HEK293 (cell line): ENCODE results near the gene DDX41.

ENCODE experiments used
- CTCF ChIA-PET: fragments of 350-600 bp; formaldehyde crosslinking; extraction: SDS; loops from one replicate; lab custom pipeline; 2021; ENCODE audit warnings: antibody characterized with exemption; lab: Yijun Ruan, JAX
- POLR2A ChIA-PET: fragments of 300-600 bp; formaldehyde crosslinking; extraction: SDS; loops from one replicate; lab custom pipeline; 2020; ENCODE audit warnings: antibody characterized with exemption, inconsistent platforms; lab: Yijun Ruan, JAX
- H3K27ac ChIP-seq: fragments of 200-500 bp; sonication (Bioruptor generic); 2 replicates; pipeline ENCODE4 v1.5.1; 2014; ENCODE audit warnings: low read depth, low read length, control low read depth, inconsistent platforms; ENCODE audit errors: extremely low read depth
- H3K36me3 ChIP-seq, 2 experiments: fragments of 200-500 bp in 1 of 2; sonication (Bioruptor generic) in 1 of 2; 1 replicate in 1 of 2; 2 replicates in 1 of 2; pipeline ENCODE4 v1.5.1; 2014 to 2017; ENCODE audit warnings: inconsistent platforms in 2 of 2, low read length in 2 of 2; ENCODE audit not compliant: control insufficient read depth in 2 of 2, insufficient read depth in 1 of 2
- H3K4me1 ChIP-seq: fragments of 200-500 bp; sonication (Bioruptor generic); 2 replicates; pipeline ENCODE4 v1.5.1; 2014; ENCODE audit warnings: mild to moderate bottlenecking, low read length, inconsistent platforms; ENCODE audit not compliant: control insufficient read depth, insufficient read depth
- H3K4me3 ChIP-seq: 2 replicates; pipeline ENCODE4 v1.5.1; 2011; ENCODE audit warnings: low read depth, mild to moderate bottlenecking, control low read depth, low read length, moderate library complexity
- H3K9me3 ChIP-seq: fragments of 200-500 bp; sonication (Bioruptor generic); 2 replicates; pipeline ENCODE4 v1.5.1; 2014; ENCODE audit warnings: low read depth, low read length, inconsistent platforms; ENCODE audit not compliant: control insufficient read depth, insufficient read depth
- BCL11A ChIP-seq: fragments of 450-650 bp; formaldehyde crosslinking; IDR thresholded peaks from 2 replicates; pipeline ENCODE4 v1.5.1; 2016; ENCODE audit warnings: low read depth, missing biosample characterization, missing genetic modification characterization
- GLIS1 ChIP-seq: fragments of 450-650 bp; formaldehyde crosslinking; IDR thresholded peaks from 2 replicates; pipeline ENCODE4 v1.5.1; 2016; ENCODE audit warnings: missing biosample characterization, missing genetic modification characterization
- GLIS2 ChIP-seq: fragments of 450-650 bp; formaldehyde crosslinking; IDR thresholded peaks from 2 replicates; pipeline ENCODE4 v1.5.1; 2016; ENCODE audit warnings: missing biosample characterization, missing genetic modification characterization
- KLF17 ChIP-seq: fragments of 450-650 bp; formaldehyde crosslinking; IDR thresholded peaks from 2 replicates; pipeline ENCODE4 v1.5.1; 2016; ENCODE audit warnings: missing biosample characterization, missing genetic modification characterization
- MZF1 ChIP-seq: fragments of 450-650 bp; formaldehyde crosslinking; IDR thresholded peaks from 2 replicates; pipeline ENCODE4 v1.5.1; 2017; ENCODE audit warnings: missing biosample characterization, missing genetic modification characterization, borderline replicate concordance
- SCRT2 ChIP-seq: fragments of 450-650 bp; formaldehyde crosslinking; IDR thresholded peaks from 2 replicates; pipeline ENCODE4 v1.5.1; 2016; ENCODE audit warnings: missing biosample characterization, missing genetic modification characterization
- SP3 ChIP-seq: fragments of 450-650 bp; formaldehyde crosslinking; IDR thresholded peaks from 2 replicates; pipeline ENCODE4 v1.5.1; 2016; ENCODE audit warnings: missing biosample characterization, missing genetic modification characterization
- ZBTB1 ChIP-seq: fragments of 450-650 bp; formaldehyde crosslinking; IDR thresholded peaks from 2 replicates; pipeline ENCODE4 v1.5.1; 2016; ENCODE audit warnings: missing biosample characterization, missing genetic modification characterization
- ZBTB17 ChIP-seq: fragments of 450-650 bp; formaldehyde crosslinking; IDR thresholded peaks from 2 replicates; pipeline ENCODE4 v1.5.1; 2016; ENCODE audit warnings: missing biosample characterization, missing genetic modification characterization
- ZBTB49 ChIP-seq: fragments of 450-650 bp; formaldehyde crosslinking; IDR thresholded peaks from 2 replicates; pipeline ENCODE4 v1.5.1; 2016; ENCODE audit warnings: missing biosample characterization, missing genetic modification characterization, low read depth
- ZNF175 ChIP-seq: fragments of 450-650 bp; formaldehyde crosslinking; IDR thresholded peaks from 2 replicates; pipeline ENCODE4 v1.5.1; 2016; ENCODE audit warnings: missing biosample characterization, missing genetic modification characterization
- ZNF19 ChIP-seq: fragments of 450-650 bp; formaldehyde crosslinking; IDR thresholded peaks from 2 replicates; pipeline ENCODE4; 2016; ENCODE audit warnings: missing biosample characterization, missing genetic modification characterization, low read depth
- ZNF221 ChIP-seq: fragments of 450-650 bp; formaldehyde crosslinking; IDR thresholded peaks from 2 replicates; pipeline ENCODE4 v1.5.1; 2017; ENCODE audit warnings: missing biosample characterization, missing genetic modification characterization, borderline replicate concordance
- ZNF335 ChIP-seq: fragments of 450-650 bp; formaldehyde crosslinking; conservative IDR thresholded peaks from 2 replicates; pipeline ENCODE4 v1.5.1; 2016; ENCODE audit warnings: missing biosample characterization, missing genetic modification characterization
- ZNF366 ChIP-seq: fragments of 450-650 bp; formaldehyde crosslinking; conservative IDR thresholded peaks from 2 replicates; pipeline ENCODE4 v1.5.1; 2016; ENCODE audit warnings: missing biosample characterization, missing genetic modification characterization
- ZNF391 ChIP-seq: fragments of 450-650 bp; formaldehyde crosslinking; IDR thresholded peaks from 2 replicates; pipeline ENCODE4 v1.5.1; 2016; ENCODE audit warnings: low read depth, missing biosample characterization, missing genetic modification characterization, borderline replicate concordance
- ZNF426 ChIP-seq: fragments of 450-650 bp; formaldehyde crosslinking; IDR thresholded peaks from 2 replicates; pipeline ENCODE4 v1.5.1; 2017; ENCODE audit warnings: missing biosample characterization, missing genetic modification characterization, mild to moderate bottlenecking, inconsistent platforms, moderate library complexity
- ZNF501 ChIP-seq: fragments of 450-650 bp; formaldehyde crosslinking; IDR thresholded peaks from 2 replicates; pipeline ENCODE4 v1.5.1; 2016; ENCODE audit warnings: missing biosample characterization, missing genetic modification characterization
- ZNF510 ChIP-seq: fragments of 450-650 bp; formaldehyde crosslinking; IDR thresholded peaks from 2 replicates; pipeline ENCODE4 v1.5.1; 2018; ENCODE audit warnings: mild to moderate bottlenecking, missing genetic modification characterization, missing biosample characterization; ENCODE audit not compliant: insufficient replicate concordance
- ZNF544 ChIP-seq: fragments of 450-650 bp; formaldehyde crosslinking; IDR thresholded peaks from 2 replicates; pipeline ENCODE4 v1.5.0; 2017; ENCODE audit warnings: missing biosample characterization, missing genetic modification characterization
- ZNF555 ChIP-seq: fragments of 450-650 bp; formaldehyde crosslinking; conservative IDR thresholded peaks from 2 replicates; pipeline ENCODE4 v1.5.1; 2017; ENCODE audit warnings: missing biosample characterization, mild to moderate bottlenecking, missing genetic modification characterization, inconsistent platforms
- ZNF558 ChIP-seq: fragments of 450-650 bp; formaldehyde crosslinking; IDR thresholded peaks from 2 replicates; pipeline ENCODE4 v1.5.1; 2016; ENCODE audit warnings: missing biosample characterization, missing genetic modification characterization
- ZNF621 ChIP-seq: fragments of 450-650 bp; formaldehyde crosslinking; IDR thresholded peaks from 2 replicates; pipeline ENCODE4 v1.5.1; 2017; ENCODE audit warnings: missing biosample characterization, missing genetic modification characterization
- ZNF629 ChIP-seq: fragments of 450-650 bp; formaldehyde crosslinking; IDR thresholded peaks from 2 replicates; pipeline ENCODE4 v1.5.1; 2017; ENCODE audit warnings: missing biosample characterization, missing genetic modification characterization
- ZNF664 ChIP-seq: fragments of 450-650 bp; formaldehyde crosslinking; IDR thresholded peaks from 2 replicates; pipeline ENCODE4 v1.5.1; 2016; ENCODE audit warnings: missing biosample characterization, missing genetic modification characterization
- ZSCAN16 ChIP-seq: fragments of 450-650 bp; formaldehyde crosslinking; IDR thresholded peaks from 2 replicates; pipeline ENCODE4 v1.5.1; 2016; ENCODE audit warnings: missing biosample characterization, missing genetic modification characterization
- ZXDB ChIP-seq: fragments of 450-650 bp; formaldehyde crosslinking; IDR thresholded peaks from 2 replicates; pipeline ENCODE4 v1.5.1; 2016; ENCODE audit warnings: missing biosample characterization, missing genetic modification characterization
- TF ChIP-seq, protein P1 (sequence below): fragments of 450-650 bp; formaldehyde crosslinking; IDR thresholded peaks from 2 replicates; pipeline ENCODE4 v1.5.1; 2016; ENCODE audit warnings: missing biosample characterization, missing genetic modification characterization
- TF ChIP-seq, protein P2 (sequence below): fragments of 450-650 bp; formaldehyde crosslinking; IDR thresholded peaks from 2 replicates; pipeline ENCODE4 v1.5.1; 2016; ENCODE audit warnings: missing biosample characterization, missing genetic modification characterization, low read depth
- TF ChIP-seq, protein P3 (sequence below): fragments of 450-650 bp; formaldehyde crosslinking; IDR thresholded peaks from 2 replicates; pipeline ENCODE4 v1.5.1; 2016; ENCODE audit warnings: missing biosample characterization, missing genetic modification characterization

Gene DDX41

DNA sequence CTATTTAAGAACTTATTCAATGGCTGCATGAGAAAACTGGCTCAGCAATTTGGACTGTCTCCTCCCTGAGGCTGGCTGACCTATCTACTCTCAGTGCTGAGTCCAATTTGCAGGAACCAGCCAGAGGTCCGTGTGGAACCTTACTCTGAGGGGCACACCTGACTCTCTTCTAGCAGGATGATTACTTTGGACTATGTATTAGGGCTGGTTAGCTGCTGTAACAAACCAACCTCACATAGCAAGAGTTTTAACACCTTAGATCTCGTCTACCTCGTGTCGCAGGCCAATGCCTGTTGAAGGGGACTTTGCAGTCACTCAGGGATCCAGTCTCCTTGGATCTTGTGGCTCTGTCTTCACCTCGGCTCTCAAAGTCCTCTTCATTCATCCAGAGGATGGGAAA lies 41.0 kb upstream of the DDX41 start (continued):
- TF ChIP-seq ZNF366 (tag by site-specific recombination), result no peak

DNA sequence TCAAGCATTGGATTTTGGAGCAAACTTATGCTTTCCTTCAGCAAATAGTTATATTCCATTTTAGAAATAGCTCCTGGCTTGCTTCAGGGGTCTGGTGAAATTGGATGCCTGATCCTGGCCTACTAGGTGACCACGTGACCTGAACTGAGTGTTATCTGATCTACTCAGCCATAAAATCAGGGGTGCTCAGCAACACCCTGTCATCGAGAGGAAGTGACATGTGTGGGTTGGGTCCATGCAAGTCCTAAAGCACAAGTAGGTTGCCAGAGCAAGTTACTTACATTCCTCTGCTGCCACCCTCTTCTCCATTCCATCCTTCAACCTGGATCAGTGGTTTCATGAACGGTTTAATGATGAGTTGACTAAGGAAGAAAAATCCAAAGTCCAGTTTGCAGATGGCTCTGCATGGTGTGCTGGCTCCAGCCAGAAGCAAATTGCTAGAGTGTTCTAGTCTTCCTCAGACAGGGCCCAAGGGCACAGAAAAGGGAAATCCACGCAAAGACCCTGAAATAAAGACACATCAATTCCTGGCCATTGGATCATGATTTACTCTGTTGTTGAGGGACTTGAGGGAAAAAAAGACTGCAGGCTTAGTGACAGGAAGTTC lies 40.4 kb upstream of the DDX41 start:
- CTCF ChIA-PET, result interaction anchor here (1.0 kb wide), 1 partner anchor 19 kb away, joined by 3 read pairs; no protein-coding TSS in a partner anchor
- POLR2A ChIA-PET, result no interaction called here
- Histone ChIP-seq H3K36me3 (peaks cover 0 to 9% of the 10 kb centered on the region in 2 experiments; a peak in 1 of 3 replicates), H3K4me1 (peaks cover 5% of the 10 kb centered on the region; the same call in 1 of the 2 replicates), H3K4me3 (no peak overlapping the region), H3K9me3 (no peaks in the 10 kb centered on the region), H3K27ac (no peak overlapping the region)
- no peak for TF ChIP-seq ZNF426 (tag by site-specific recombination)
- TF ChIP-seq, protein P1, sequence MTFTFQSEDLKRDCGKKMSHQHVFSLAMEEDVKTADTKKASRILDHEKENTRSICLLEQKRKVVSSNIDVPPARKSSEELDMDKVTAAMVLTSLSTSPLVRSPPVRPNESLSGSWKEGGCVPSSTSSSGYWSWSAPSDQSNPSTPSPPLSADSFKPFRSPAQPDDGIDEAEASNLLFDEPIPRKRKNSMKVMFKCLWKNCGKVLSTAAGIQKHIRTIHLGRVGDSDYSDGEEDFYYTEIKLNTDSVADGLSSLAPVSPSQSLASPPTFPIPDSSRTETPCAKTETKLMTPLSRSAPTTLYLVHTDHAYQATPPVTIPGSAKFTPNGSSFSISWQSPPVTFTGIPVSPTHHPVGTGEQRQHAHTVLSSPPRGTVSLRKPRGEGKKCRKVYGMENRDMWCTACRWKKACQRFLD (tag by site-specific recombination), result no peak
- TF ChIP-seq ZBTB1 (tag by site-specific recombination), result no peak
- 0 out of 2 replicates have a peak, but pooled peaks have one; percentile 29 for TF ChIP-seq ZNF558 (tag by site-specific recombination)
- 0 out of 2 replicates have a peak, but pooled peaks have one; percentile 24 for TF ChIP-seq SCRT2 (tag by site-specific recombination)
- peak; percentile 58 for TF ChIP-seq ZNF335 (tag by site-specific recombination)
- TF ChIP-seq ZNF19 (tag by site-specific recombination), result no peak
- no peak for TF ChIP-seq ZNF175 (tag by site-specific recombination)
- no peak for TF ChIP-seq ZNF664 (tag by site-specific recombination)
- 0 out of 2 replicates have a peak, but pooled peaks have one; percentile 69 for TF ChIP-seq ZSCAN16 (tag by site-specific recombination)
- TF ChIP-seq KLF17 (tag by site-specific recombination), result no peak
- peak; percentile 76 for TF ChIP-seq ZBTB17 (tag by site-specific recombination)
- TF ChIP-seq, protein P2, sequence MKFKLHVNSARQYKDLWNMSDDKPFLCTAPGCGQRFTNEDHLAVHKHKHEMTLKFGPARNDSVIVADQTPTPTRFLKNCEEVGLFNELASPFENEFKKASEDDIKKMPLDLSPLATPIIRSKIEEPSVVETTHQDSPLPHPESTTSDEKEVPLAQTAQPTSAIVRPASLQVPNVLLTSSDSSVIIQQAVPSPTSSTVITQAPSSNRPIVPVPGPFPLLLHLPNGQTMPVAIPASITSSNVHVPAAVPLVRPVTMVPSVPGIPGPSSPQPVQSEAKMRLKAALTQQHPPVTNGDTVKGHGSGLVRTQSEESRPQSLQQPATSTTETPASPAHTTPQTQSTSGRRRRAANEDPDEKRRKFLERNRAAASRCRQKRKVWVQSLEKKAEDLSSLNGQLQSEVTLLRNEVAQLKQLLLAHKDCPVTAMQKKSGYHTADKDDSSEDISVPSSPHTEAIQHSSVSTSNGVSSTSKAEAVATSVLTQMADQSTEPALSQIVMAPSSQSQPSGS (tag by site-specific recombination), result no peak
- TF ChIP-seq ZNF544 (tag by site-specific recombination), result no peak
- no peak for TF ChIP-seq GLIS1
- no peak for TF ChIP-seq ZNF221 (tag by site-specific recombination)
- peak; percentile 32; the same call in 1 of the 2 replicates for TF ChIP-seq ZXDB (tag by site-specific recombination)
- TF ChIP-seq MZF1 (tag by site-specific recombination), result no peak
- TF ChIP-seq SP3, result no peak
- TF ChIP-seq ZNF621 (tag by site-specific recombination), result no peak
- peak; percentile 46; the same call in 1 of the 2 replicates for TF ChIP-seq ZNF629 (tag by site-specific recombination)
- no peak for TF ChIP-seq ZBTB49 (tag by site-specific recombination)
- TF ChIP-seq GLIS2, result no peak
- TF ChIP-seq ZNF391 (tag by site-specific recombination), result no peak
- no peak for TF ChIP-seq ZNF555 (tag by site-specific recombination)
- TF ChIP-seq, protein P3, sequence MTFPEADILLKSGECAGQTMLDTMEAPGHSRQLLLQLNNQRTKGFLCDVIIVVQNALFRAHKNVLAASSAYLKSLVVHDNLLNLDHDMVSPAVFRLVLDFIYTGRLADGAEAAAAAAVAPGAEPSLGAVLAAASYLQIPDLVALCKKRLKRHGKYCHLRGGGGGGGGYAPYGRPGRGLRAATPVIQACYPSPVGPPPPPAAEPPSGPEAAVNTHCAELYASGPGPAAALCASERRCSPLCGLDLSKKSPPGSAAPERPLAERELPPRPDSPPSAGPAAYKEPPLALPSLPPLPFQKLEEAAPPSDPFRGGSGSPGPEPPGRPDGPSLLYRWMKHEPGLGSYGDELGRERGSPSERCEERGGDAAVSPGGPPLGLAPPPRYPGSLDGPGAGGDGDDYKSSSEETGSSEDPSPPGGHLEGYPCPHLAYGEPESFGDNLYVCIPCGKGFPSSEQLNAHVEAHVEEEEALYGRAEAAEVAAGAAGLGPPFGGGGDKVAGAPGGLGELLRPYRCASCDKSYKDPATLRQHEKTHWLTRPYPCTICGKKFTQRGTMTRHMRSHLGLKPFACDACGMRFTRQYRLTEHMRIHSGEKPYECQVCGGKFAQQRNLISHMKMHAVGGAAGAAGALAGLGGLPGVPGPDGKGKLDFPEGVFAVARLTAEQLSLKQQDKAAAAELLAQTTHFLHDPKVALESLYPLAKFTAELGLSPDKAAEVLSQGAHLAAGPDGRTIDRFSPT (tag by site-specific recombination), result no peak
- TF ChIP-seq BCL11A (tag by site-specific recombination), result no peak
- TF ChIP-seq ZNF501 (tag by site-specific recombination), result no peak
- TF ChIP-seq ZNF510 (tag by site-specific recombination), result no peak
